ENCODE results near the gene ARMC6. TPM values are rescaled to one million over a fixed set of nuclear protein-coding genes. Genes with fewer than 3 reads are reported as not detected.

ARMC6 gene
- total RNA-seq, 3 donors from 2014 or later: 18.4 to 20.0 (median 19.3) TPM

GRCh38 chr19:19051478-19052213 is 18.2 kb downstream of the ARMC6 start:
- ATAC-seq (no peak), DNase-seq (no peak)
- Histone ChIP-seq H3K9me3 (no peaks in the 10 kb centered on the region), H3K4me3 (no peak overlapping the region), H3K4me1 (ENCODE audit: low read depth) (no peaks in the 10 kb centered on the region), H3K36me3 (ENCODE audit: low read depth) (peaks cover 5% of the 10 kb centered on the region)
- intact Hi-C loops (cut with DNase I, micrococcal nuclease): loop anchor here in 1 of 2 donors (10.0 kb wide), 1 partner anchor 63 kb away; no protein-coding TSS in a partner anchor
- no peak for TF ChIP-seq CTCF (IDR thresholded peaks at IDR 0.05)

- intact Hi-C loops (cut with DNase I, micrococcal nuclease): loop anchor here in 1 of 2 donors (10.0 kb wide), 1 partner anchor 62 kb away; no protein-coding TSS in a partner anchor
- ATAC-seq: no peak
- Histone ChIP-seq H3K36me3 (ENCODE audit: low read depth) (peaks cover 5% of the 10 kb centered on the region), H3K4me1 (ENCODE audit: low read depth) (no peaks in the 10 kb centered on the region), H3K9me3 (no peaks in the 10 kb centered on the region), H3K4me3 (no peak overlapping the region)
- DNase-seq: no peak
- no peak for TF ChIP-seq CTCF (IDR thresholded peaks at IDR 0.05)
Observed at GRCh38 chr19:19052921-19053320, 19.5 kb downstream of the ARMC6 start.

- Histone ChIP-seq H3K4me3 (no peak overlapping the region), H3K4me1 (ENCODE audit: low read depth) (no peaks in the 10 kb centered on the region), H3K9me3 (no peaks in the 10 kb centered on the region), H3K36me3 (ENCODE audit: low read depth) (peaks cover 5% of the 10 kb centered on the region)
- peak in 2 of 3 donors; percentile 56 to 73 for DNase-seq
- peak; percentile 78 for ATAC-seq
- intact Hi-C loops (cut with DNase I, micrococcal nuclease): loop anchor here in 1 of 2 donors (10.0 kb wide), 1 partner anchor 61 kb away; no protein-coding TSS in a partner anchor
- TF ChIP-seq CTCF (IDR thresholded peaks at IDR 0.05): peak; percentile 31
Observed at GRCh38 chr19:19053508-19054314, 20.3 kb downstream of the ARMC6 start.

GRCh38 chr19:19054315-19054938 is 21.0 kb downstream of the ARMC6 start:
- Histone ChIP-seq H3K4me1 (ENCODE audit: low read depth) (no peaks in the 10 kb centered on the region), H3K4me3 (no peak overlapping the region), H3K36me3 (ENCODE audit: low read depth) (peaks cover 5% of the 10 kb centered on the region), H3K9me3 (no peaks in the 10 kb centered on the region)
- no peak for TF ChIP-seq CTCF (IDR thresholded peaks at IDR 0.05)
- intact Hi-C loops (cut with DNase I, micrococcal nuclease): loop anchor here in 1 of 2 donors (10.0 kb wide), 1 partner anchor 60 kb away; no protein-coding TSS in a partner anchor
- DNase-seq (no peak), ATAC-seq (no peak)

- Histone ChIP-seq H3K4me3 (no peak overlapping the region), H3K9me3 (no peaks in the 10 kb centered on the region), H3K4me1 (ENCODE audit: low read depth) (no peaks in the 10 kb centered on the region), H3K36me3 (ENCODE audit: low read depth) (peaks cover 5% of the 10 kb centered on the region)
- intact Hi-C loops (cut with DNase I, micrococcal nuclease): loop anchor here in 1 of 2 donors (10.0 kb wide), 1 partner anchor 60 kb away; no protein-coding TSS in a partner anchor
- ATAC-seq (no peak), DNase-seq (no peak)
- no peak for TF ChIP-seq CTCF (IDR thresholded peaks at IDR 0.05)
Observed at GRCh38 chr19:19054939-19055440, 21.6 kb downstream of the ARMC6 start.

Measured in mucosa of descending colon (tissue), 3 donors.